ENCODE data around the gene DDX19B. TPM values are rescaled to one million over a fixed set of nuclear protein-coding genes. Genes with fewer than 3 reads are reported as not detected.

DDX19B gene
- polyA plus RNA-seq, 2 donors = 14.8 to 18.2 TPM

DNA sequence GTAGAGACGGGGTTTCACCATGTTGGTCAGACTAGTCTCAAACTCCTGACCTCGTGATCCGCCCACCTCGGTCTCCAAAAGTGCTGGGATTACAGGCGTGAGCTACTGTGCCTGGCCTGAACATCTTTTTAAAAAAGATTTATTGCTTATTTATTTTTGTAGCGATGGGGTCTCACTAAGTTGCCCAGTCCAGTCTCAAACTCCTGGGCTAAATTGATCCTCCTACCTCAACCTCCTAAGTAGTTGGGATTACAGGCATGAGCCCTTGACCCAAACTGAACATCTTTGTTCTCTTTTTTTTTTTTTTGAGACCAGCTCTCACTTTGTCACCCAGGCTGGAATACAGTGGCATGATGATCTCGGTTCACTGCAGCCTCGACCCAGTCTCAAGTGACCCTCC is 75.2 kb downstream of the DDX19B start:
- Histone ChIP-seq H3K9me3 (ENCODE audit: control insufficient read depth in 2 of 2, insufficient read depth in 1 of 2, low read depth in 1 of 2, low read length in 1 of 2) (no peaks in the 10 kb centered on the region), H3K27ac (ENCODE audit: low read depth in 2 of 2, low read length in 1 of 2) (no peak overlapping the region), H3K4me3 (ENCODE audit: low read depth in 1 of 2, low read length in 2 of 2) (no peak overlapping the region), H3K27me3 (ENCODE audit: control insufficient read depth in 1 of 2, insufficient read depth in 2 of 2, low read length in 2 of 2) (no peaks in the 10 kb centered on the region), H3K36me3 (ENCODE audit: control insufficient read depth in 2 of 2, insufficient read depth in 2 of 2, low read length in 1 of 2) (peaks cover 12 to 15% of the 10 kb centered on the region in 2 donors), H3K4me1 (ENCODE audit: control insufficient read depth in 2 of 2, insufficient read depth in 2 of 2, low read length in 1 of 2) (no peaks in the 10 kb centered on the region)
- 94 to 97% methylated on average over 8 of the region's 8 CpGs for WGBS, 2 donors

DNA sequence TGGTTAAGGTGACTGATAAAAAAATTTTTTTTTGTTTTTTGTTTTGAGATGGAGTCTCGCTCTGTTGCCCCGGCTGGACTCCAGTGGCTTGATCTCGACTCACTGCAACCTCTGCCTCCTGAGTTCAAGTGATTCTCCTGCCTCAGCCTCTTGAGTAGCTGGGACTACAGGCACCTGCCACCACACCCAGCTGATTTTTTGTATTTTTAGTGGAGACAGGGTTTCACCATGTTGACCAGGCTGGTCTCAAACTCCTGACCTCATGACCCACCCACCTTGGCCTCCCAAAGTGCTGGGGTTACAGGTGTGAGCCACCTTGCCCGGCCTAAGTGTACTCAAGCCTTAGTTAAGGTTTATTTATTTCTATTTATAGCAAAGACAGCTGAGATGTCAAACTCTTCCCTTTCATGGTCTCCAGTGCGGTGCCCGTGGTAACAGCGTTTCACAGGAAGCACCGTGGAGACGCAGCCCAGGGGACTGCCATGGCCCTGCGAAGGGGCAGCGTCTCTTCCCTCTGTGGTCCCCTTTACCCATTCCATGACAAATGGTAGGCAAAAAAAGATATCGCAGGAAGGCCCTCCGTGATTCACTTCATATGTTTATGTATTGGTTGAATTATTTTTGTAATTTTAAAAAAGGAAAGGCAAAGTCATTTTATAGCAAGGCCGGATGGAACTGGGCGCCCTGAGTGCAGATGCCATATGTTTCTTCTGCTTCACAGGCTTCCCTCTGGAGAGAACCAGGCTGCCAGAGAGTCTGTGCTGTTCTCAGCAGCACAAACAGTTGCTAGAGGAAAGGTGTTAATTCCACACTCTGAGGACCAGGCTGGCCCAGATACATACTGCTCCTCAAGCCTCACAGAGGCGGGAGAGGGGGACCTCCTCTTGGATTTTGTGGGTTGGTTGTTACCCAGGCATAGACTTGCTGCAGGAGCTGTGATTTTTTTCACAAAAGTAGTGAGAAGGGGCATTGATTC is 76.9 kb downstream of the DDX19B start:
- 84 to 85% methylated on average over 16 of the region's 16 CpGs for WGBS, 2 donors
- no peak overlapping the region for H3K4me3 ChIP-seq (ENCODE audit: low read depth in 1 of 2, low read length in 2 of 2)
- H3K4me1 ChIP-seq (ENCODE audit: control insufficient read depth in 2 of 2, insufficient read depth in 2 of 2, low read length in 1 of 2) = peaks cover 0 to 3% of the 10 kb centered on the region in 2 donors
- peaks cover 10 to 14% of the 10 kb centered on the region in 2 donors for H3K36me3 ChIP-seq (ENCODE audit: control insufficient read depth in 2 of 2, insufficient read depth in 2 of 2, low read length in 1 of 2)
- no peaks in the 10 kb centered on the region for H3K9me3 ChIP-seq (ENCODE audit: control insufficient read depth in 2 of 2, insufficient read depth in 1 of 2, low read depth in 1 of 2, low read length in 1 of 2)
- no peak overlapping the region for H3K27ac ChIP-seq (ENCODE audit: low read depth in 2 of 2, low read length in 1 of 2)
- H3K27me3 ChIP-seq (ENCODE audit: control insufficient read depth in 1 of 2, insufficient read depth in 2 of 2, low read length in 2 of 2) = no peaks in the 10 kb centered on the region

DNA sequence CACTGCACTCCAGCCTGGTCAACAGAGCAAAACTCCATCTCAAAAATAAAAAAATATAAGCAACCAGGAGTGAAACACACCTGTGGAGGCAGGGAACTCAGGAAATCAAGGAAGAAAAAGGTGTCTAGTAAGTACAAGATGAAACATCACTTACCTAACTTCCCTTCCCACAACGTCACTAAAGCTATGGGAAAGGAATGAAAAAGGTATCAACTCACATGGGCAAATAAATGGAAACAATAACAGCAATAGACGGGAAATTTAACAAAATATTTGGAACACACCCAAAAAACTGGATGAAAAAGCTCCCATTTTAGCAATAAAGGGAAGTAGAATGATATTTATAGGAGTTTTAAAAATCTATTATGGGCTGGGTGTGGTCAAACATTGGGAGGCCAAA is 78.8 kb downstream of the DDX19B start:
- Histone ChIP-seq H3K27me3 (ENCODE audit: control insufficient read depth in 1 of 2, insufficient read depth in 2 of 2, low read length in 2 of 2) (no peaks in the 10 kb centered on the region), H3K9me3 (ENCODE audit: control insufficient read depth in 2 of 2, insufficient read depth in 1 of 2, low read depth in 1 of 2, low read length in 1 of 2) (no peaks in the 10 kb centered on the region), H3K4me3 (ENCODE audit: low read depth in 1 of 2, low read length in 2 of 2) (no peak overlapping the region), H3K27ac (ENCODE audit: low read depth in 2 of 2, low read length in 1 of 2) (no peak overlapping the region), H3K36me3 (ENCODE audit: control insufficient read depth in 2 of 2, insufficient read depth in 2 of 2, low read length in 1 of 2) (peaks cover 5% of the 10 kb centered on the region in 2 donors), H3K4me1 (ENCODE audit: control insufficient read depth in 2 of 2, insufficient read depth in 2 of 2, low read length in 1 of 2) (peaks cover 0 to 6% of the 10 kb centered on the region in 2 donors)
- 72 to 75% methylated on average over 2 of the region's 2 CpGs for WGBS, 2 donors

DNA sequence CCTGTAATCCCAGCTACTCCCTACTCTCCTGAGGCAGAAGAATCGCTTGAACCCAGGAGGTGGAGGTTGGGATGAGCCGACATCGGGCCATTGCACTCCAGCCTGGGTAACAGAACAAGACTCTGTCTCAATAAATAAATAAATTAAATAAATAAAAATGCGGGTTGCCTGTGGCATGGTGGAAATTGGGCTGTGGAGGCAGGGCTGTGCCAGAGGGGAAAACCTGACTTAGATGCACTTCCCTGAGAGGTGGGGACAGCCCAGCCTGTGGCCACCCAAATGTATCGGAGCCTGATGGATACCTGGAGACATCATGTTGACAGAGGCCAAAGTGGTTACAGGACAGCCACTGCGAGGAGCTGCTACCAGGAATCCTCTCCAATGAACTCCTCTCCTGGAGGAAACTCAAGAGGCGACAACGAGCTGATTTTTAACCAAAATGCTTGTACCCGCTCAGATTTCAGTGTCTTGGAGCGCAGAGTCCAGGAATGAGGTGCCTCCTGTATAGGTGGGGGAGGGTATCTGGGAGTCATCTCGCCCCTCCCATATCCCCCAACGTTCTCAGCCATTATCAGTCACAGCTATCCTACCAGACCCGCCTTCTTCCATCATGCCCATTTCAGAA is 80.0 kb downstream of the DDX19B start:
- Histone ChIP-seq H3K27me3 (ENCODE audit: control insufficient read depth in 1 of 2, insufficient read depth in 2 of 2, low read length in 2 of 2) (no peaks in the 10 kb centered on the region), H3K27ac (ENCODE audit: low read depth in 2 of 2, low read length in 1 of 2) (no peak overlapping the region), H3K9me3 (ENCODE audit: control insufficient read depth in 2 of 2, insufficient read depth in 1 of 2, low read depth in 1 of 2, low read length in 1 of 2) (no peaks in the 10 kb centered on the region), H3K4me1 (ENCODE audit: control insufficient read depth in 2 of 2, insufficient read depth in 2 of 2, low read length in 1 of 2) (peaks cover 0 to 6% of the 10 kb centered on the region in 2 donors), H3K36me3 (ENCODE audit: control insufficient read depth in 2 of 2, insufficient read depth in 2 of 2, low read length in 1 of 2) (peaks cover 3 to 5% of the 10 kb centered on the region in 2 donors), H3K4me3 (ENCODE audit: low read depth in 1 of 2, low read length in 2 of 2) (no peak overlapping the region)
- 85 to 88% methylated on average over 13 of the region's 13 CpGs for WGBS, 2 donors

DNA sequence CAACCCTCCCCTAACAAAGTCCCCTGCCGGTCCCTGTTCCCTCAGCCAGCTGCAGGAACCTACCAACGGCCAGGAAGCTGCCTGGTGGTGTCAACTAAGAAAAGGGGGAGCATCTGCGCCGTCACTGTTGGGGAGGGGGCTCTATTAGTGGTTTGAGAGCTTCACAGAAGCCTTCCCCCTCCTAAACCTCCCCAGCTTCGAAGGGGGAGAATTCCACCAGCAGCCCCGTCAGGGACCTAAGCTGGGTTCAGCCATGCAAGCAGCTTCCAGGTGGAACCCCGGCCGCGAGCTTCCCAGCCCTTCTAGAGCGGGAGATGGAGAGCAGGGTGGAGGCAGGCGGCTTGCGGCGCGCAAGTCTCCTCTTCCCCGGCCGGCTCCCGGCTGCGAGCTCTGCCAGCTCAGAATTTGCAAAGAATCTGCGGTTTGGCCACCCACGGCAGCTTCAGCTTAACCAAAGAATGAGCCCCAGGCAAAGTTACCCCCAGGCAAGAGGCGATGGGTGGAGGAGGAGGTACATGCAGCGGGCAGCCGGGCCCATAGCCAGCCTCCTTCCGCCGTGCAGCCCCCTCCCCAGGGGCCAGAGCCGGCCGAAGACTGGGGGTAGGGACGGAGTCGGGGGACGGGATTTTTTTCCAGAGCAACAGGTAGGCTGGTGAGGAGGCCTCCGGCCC is 81.4 kb downstream of the DDX19B start:
- peaks cover 0 to 6% of the 10 kb centered on the region in 2 donors for H3K4me1 ChIP-seq (ENCODE audit: control insufficient read depth in 2 of 2, insufficient read depth in 2 of 2, low read length in 1 of 2)
- no peaks in the 10 kb centered on the region for H3K27me3 ChIP-seq (ENCODE audit: control insufficient read depth in 1 of 2, insufficient read depth in 2 of 2, low read length in 2 of 2)
- 0 to 1% methylated on average over 29 to 31 of the region's 31 CpGs for WGBS, 2 donors
- peak overlapping the region; percentile 75 to 78 for H3K4me3 ChIP-seq (ENCODE audit: low read depth in 1 of 2, low read length in 2 of 2)
- H3K36me3 ChIP-seq (ENCODE audit: control insufficient read depth in 2 of 2, insufficient read depth in 2 of 2, low read length in 1 of 2) = peaks cover 3 to 5% of the 10 kb centered on the region in 2 donors
- H3K9me3 ChIP-seq (ENCODE audit: control insufficient read depth in 2 of 2, insufficient read depth in 1 of 2, low read depth in 1 of 2, low read length in 1 of 2) = no peaks in the 10 kb centered on the region
- peak overlapping the region; percentile 84 to 86 for H3K27ac ChIP-seq (ENCODE audit: low read depth in 2 of 2, low read length in 1 of 2)

DNA sequence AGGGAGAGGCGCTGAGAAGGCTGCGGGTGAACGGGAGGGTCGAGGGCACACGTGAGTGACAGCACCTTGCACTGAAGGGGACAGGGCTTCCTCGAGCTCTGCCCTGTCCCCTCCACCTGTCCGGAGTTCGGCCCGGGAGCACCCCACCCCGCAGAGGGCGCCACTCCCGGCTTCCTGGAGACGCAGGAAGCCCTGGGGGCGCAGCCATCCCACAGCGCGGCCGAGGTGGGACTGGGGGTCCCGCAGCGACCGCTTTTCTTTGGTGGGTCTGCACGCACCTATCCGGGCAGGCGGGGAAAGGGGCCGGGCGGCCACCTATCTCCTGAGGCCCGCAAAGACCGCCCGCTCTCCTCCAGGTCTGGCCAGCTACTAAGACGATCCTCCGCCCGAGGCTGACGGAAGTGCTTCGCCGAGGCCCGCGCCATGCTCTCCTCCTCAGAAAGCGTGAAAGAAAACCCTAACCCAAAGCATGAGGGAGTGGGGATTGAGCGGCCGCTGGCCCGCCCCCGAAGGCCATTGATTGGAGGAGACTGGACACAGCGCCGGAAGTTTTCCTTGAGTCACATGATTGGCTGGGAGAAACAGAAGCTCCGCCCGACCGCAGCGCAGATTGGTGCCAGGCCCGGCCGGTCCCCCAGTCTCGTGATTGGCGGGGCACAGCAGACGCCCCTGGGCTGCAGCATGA is 82.1 kb downstream of the DDX19B start:
- Histone ChIP-seq H3K4me3 (ENCODE audit: low read depth in 1 of 2, low read length in 2 of 2) (peak overlapping the region; percentile 75 to 78), H3K27me3 (ENCODE audit: control insufficient read depth in 1 of 2, insufficient read depth in 2 of 2, low read length in 2 of 2) (no peaks in the 10 kb centered on the region), H3K4me1 (ENCODE audit: control insufficient read depth in 2 of 2, insufficient read depth in 2 of 2, low read length in 1 of 2) (peaks cover 0 to 6% of the 10 kb centered on the region in 2 donors), H3K36me3 (ENCODE audit: control insufficient read depth in 2 of 2, insufficient read depth in 2 of 2, low read length in 1 of 2) (peaks cover 1 to 3% of the 10 kb centered on the region in 2 donors), H3K9me3 (ENCODE audit: control insufficient read depth in 2 of 2, insufficient read depth in 1 of 2, low read depth in 1 of 2, low read length in 1 of 2) (no peaks in the 10 kb centered on the region), H3K27ac (ENCODE audit: low read depth in 2 of 2, low read length in 1 of 2) (peak overlapping the region; percentile 84 to 86)
- 0 to 1% methylated on average over 48 to 52 of the region's 52 CpGs for WGBS, 2 donors

DNA sequence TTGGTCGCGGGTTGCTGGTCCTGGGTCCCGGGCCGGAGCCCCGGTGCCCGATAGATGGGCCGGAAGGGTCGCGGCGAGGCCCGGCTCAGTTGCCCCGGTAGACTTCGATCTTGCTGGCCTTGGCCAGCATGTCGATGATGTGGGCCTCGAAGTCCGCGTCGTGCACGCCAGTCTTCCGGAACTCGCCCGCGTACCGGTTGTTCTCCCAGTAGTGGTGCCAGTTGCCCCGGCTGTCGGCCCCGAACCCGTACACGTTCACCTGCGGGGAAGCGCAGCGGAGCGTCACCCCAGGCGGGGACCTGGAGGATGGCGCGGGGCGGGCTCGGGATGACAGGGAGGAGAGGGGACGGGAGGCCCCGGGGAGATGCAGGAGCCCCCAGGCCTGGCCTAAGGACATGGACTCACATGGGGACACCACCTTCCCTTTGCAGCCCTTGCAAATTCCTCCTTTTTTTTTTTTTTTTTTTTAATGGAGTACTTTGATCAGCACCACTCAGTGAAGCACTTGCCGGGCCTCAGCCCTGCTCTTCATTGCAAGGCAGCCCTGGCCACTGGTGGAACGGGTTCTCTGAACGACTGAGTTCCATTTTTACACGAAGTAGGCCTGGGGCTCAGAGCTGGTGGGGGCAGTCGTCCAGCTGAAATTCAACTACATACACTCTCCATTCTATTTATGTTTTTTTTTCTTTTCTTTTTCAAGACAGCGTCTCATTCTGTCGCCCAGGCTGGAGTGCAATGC is 82.8 kb downstream of the DDX19B start:
- Histone ChIP-seq H3K4me3 (ENCODE audit: low read depth in 1 of 2, low read length in 2 of 2) (peak overlapping the region; percentile 70 to 78), H3K36me3 (ENCODE audit: control insufficient read depth in 2 of 2, insufficient read depth in 2 of 2, low read length in 1 of 2) (peaks cover 0 to 3% of the 10 kb centered on the region in 2 donors), H3K9me3 (ENCODE audit: control insufficient read depth in 2 of 2, insufficient read depth in 1 of 2, low read depth in 1 of 2, low read length in 1 of 2) (no peaks in the 10 kb centered on the region), H3K27me3 (ENCODE audit: control insufficient read depth in 1 of 2, insufficient read depth in 2 of 2, low read length in 2 of 2) (no peaks in the 10 kb centered on the region), H3K27ac (ENCODE audit: low read depth in 2 of 2, low read length in 1 of 2) (peak overlapping the region; percentile 80 to 83), H3K4me1 (ENCODE audit: control insufficient read depth in 2 of 2, insufficient read depth in 2 of 2, low read length in 1 of 2) (peaks cover 0 to 6% of the 10 kb centered on the region in 2 donors)
- 14 to 16% methylated on average over 39 to 47 of the region's 47 CpGs for WGBS, 2 donors

DNA sequence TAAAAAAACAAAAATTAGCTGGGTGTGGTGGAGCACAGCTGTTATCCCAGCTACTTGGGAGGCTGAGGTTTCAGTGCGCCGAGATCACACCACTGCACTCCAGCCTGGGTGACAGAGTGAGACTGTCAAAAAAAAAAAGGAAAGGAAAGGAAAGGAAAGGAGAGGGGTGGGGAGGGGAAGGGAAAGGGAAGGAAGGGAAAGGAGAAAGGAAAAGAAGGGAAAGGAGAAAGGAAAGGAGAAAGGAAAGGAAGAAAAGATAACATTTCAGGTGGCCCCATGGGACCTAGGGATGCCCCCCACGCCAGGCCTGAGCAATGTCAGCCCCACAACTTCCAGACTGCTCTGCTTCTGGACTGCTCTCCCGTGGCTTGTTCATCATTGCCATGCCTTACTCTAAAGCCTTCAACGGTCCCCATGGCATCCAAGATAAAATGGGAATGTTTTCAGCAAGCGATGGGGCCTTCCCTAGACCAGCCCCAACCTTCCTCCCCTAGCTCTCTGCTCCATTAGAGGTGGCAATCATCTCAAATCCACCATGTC is 84.5 kb downstream of the DDX19B start:
- Histone ChIP-seq H3K4me1 (ENCODE audit: control insufficient read depth in 2 of 2, insufficient read depth in 2 of 2, low read length in 1 of 2) (peaks cover 0 to 6% of the 10 kb centered on the region in 2 donors), H3K27me3 (ENCODE audit: control insufficient read depth in 1 of 2, insufficient read depth in 2 of 2, low read length in 2 of 2) (no peaks in the 10 kb centered on the region), H3K36me3 (ENCODE audit: control insufficient read depth in 2 of 2, insufficient read depth in 2 of 2, low read length in 1 of 2) (peaks cover 0 to 5% of the 10 kb centered on the region in 2 donors), H3K4me3 (ENCODE audit: low read depth in 1 of 2, low read length in 2 of 2) (no peak overlapping the region), H3K27ac (ENCODE audit: low read depth in 2 of 2, low read length in 1 of 2) (no peak overlapping the region), H3K9me3 (ENCODE audit: control insufficient read depth in 2 of 2, insufficient read depth in 1 of 2, low read depth in 1 of 2, low read length in 1 of 2) (no peaks in the 10 kb centered on the region)
- 89 to 91% methylated on average over 6 of the region's 6 CpGs for WGBS, 2 donors
